ENCODE data around the gene LAMA3. TPM values are rescaled to one million over a fixed set of nuclear protein-coding genes. Genes with fewer than 3 reads are reported as not detected.

Gene LAMA3
- total and polyA plus RNA-seq, 2 experiments from 2014 or later: 3.9 to 4.9 TPM

- H4K20me1 ChIP-seq (replicated peaks; ENCODE audit: insufficient read depth): 0 out of 2 replicates have a peak, but pooled peaks cover 4% of the 10 kb centered on the region
- H3K79me2 ChIP-seq (replicated peaks; ENCODE audit: insufficient read depth): no peaks in the 10 kb centered on the region
- no peaks in the 10 kb centered on the region for H3K27me3 Mint-ChIP-seq (ENCODE audit: insufficient read depth, low read depth, poor library complexity)
- no peak overlapping the region for H3K4me3 Mint-ChIP-seq
- H3K4me1 Mint-ChIP-seq: 0 out of 3 replicates have a peak, but pooled peaks cover 2% of the 10 kb centered on the region
- no peak overlapping the region for H2AFZ ChIP-seq
- H3K9me3 Mint-ChIP-seq: peaks cover 19% of the 10 kb centered on the region
- H3K4me2 ChIP-seq: no peak overlapping the region
- no peaks in the 10 kb centered on the region for H3K27me3 ChIP-seq (ENCODE audit: insufficient read depth)
- no peaks in the 10 kb centered on the region for H3F3A ChIP-seq (replicated peaks; ENCODE audit: low read depth)
- TF ChIP-seq CREB1 (CRISPR knock-in tag; IDR thresholded peaks at IDR 0.05; ENCODE audit: low read depth): no peak
- no peak for TF ChIP-seq ZNF462 (CRISPR knock-in tag; IDR thresholded peaks at IDR 0.05)
- no peak for TF ChIP-seq STAT1 (IDR thresholded peaks at IDR 0.05; ENCODE audit: unreplicated experiment)
- no peak for TF ChIP-seq ZNF114 (CRISPR knock-in tag; IDR thresholded peaks at IDR 0.05)
- TF ChIP-seq REST (IDR thresholded peaks at IDR 0.05; ENCODE audit: unreplicated experiment): no peak
- H3K4me1 ChIP-seq (ENCODE audit: insufficient read depth): no peaks in the 10 kb centered on the region
- H3K4me3 ChIP-seq: no peak overlapping the region
- no peak overlapping the region for H3K27ac ChIP-seq (ENCODE audit: low read depth)
- H3K36me3 Mint-ChIP-seq (ENCODE audit: low read depth): peaks cover 15% of the 10 kb centered on the region
- H3K27ac Mint-ChIP-seq: no peak overlapping the region
- no peaks in the 10 kb centered on the region for H3K9me2 ChIP-seq (ENCODE audit: insufficient read depth)
- DNase-seq (ENCODE audit: low spot score): no peak
- ATAC-seq: no peak
- H3K36me3 ChIP-seq (ENCODE audit: insufficient read depth): 0 out of 2 replicates have a peak, but pooled peaks cover 6% of the 10 kb centered on the region
Observed at GRCh38 chr18:23641143-23641720, 48.0 kb upstream of the LAMA3 start.
